HepG2 (cell line): ENCODE data around the gene CTNNBL1. TPM values are rescaled to one million over a fixed set of nuclear protein-coding genes. Genes with fewer than 3 reads are reported as not detected.

Experiments
- ATAC-seq: fragments of 200-7000 bp; cut with Tn5 transposase; 3 replicates; pipeline ENCODE4 v1.9.1; 2020; ENCODE audit warnings: mild to moderate bottlenecking, moderate library complexity
- BruUV-seq: library from RNA; stranded (reverse); fragments of 400-500 nt; replicated peaks from 2 replicates; lab custom pipeline; 2021; lab: Mats Ljungman, UMichigan
- CTCF ChIA-PET: fragments of 300-600 bp; formaldehyde crosslinking; extraction: SDS; loops from one replicate; lab custom pipeline; 2021; ENCODE audit warnings: low total read pairs, inconsistent platforms, low intra/inter-chr PET ratio; lab: Yijun Ruan, JAX
- POLR2A ChIA-PET: fragments of 350-600 bp; sonication (Branson Sonifier 250); formaldehyde crosslinking; loops from one replicate; lab custom pipeline; 2020; ENCODE audit warnings: antibody characterized with exemption, inconsistent platforms; lab: Yijun Ruan, JAX
- DNase-seq: peaks from one replicate; pipeline ENCODE4 v3.0.0-alpha.2; 2015; ENCODE audit warnings: low spot score
- FAIRE-seq: peaks from 3 replicates; lab custom pipeline; 2011; peaks lifted over from hg19 to GRCh38; lab: Jason Lieb, UNC
- H2AFZ ChIP-seq: one replicate; pipeline ENCODE4 v1.6.1; 2011; ENCODE audit warnings: low read length, inconsistent platforms
- H3K27ac ChIP-seq: fragments of 300-600 bp; 3 replicates; pipeline ENCODE4 v1.8.0; 2011; ENCODE audit warnings: mixed run types, mild to moderate bottlenecking, mixed read lengths, low read length, inconsistent platforms; ENCODE audit not compliant: insufficient read depth; ENCODE audit errors: extremely low read length
- H3K27me3 ChIP-seq, 2 experiments: fragments of 200-600 bp in 1 of 2; 2 replicates in 1 of 2; 3 replicates in 1 of 2; pipeline versions ENCODE4 v1.6.0 to v1.8.0; 2011; ENCODE audit warnings: low read length in 2 of 2, mild to moderate bottlenecking in 2 of 2, moderate library complexity in 2 of 2, inconsistent platforms in 1 of 2; ENCODE audit not compliant: insufficient read depth in 2 of 2, control insufficient read depth in 1 of 2
- H3K36me3 ChIP-seq, 2 experiments: fragments of 200-600 bp in 1 of 2; replicated peaks in 1 of 2; 2 replicates in 1 of 2; 3 replicates in 1 of 2; pipeline versions ENCODE4 v1.5.1 to v1.8.0; 2011; ENCODE audit warnings: low read length in 2 of 2, inconsistent platforms in 1 of 2; ENCODE audit not compliant: insufficient read depth in 2 of 2, control insufficient read depth in 1 of 2
- H3K4me1 ChIP-seq: 2 replicates; pipeline ENCODE4 v1.5.1; 2012; ENCODE audit warnings: low read length, inconsistent platforms; ENCODE audit not compliant: insufficient read depth
- H3K4me2 ChIP-seq: 2 replicates; pipeline ENCODE4 v1.6.0; 2011; ENCODE audit warnings: low read depth, low read length, inconsistent platforms
- H3K4me3 ChIP-seq, 3 experiments: fragments of 200-600 bp in 1 of 3; sonication (generic), shearing (Covaris generic) in 1 of 3; replicated peaks in 1 of 3; 2 replicates each; pipeline ENCODE4 v1.5.1; 2011 to 2016; ENCODE audit warnings: low read length in 3 of 3, inconsistent platforms in 2 of 3, low read depth in 2 of 3, mild to moderate bottlenecking in 2 of 3, control low read depth in 1 of 3, mixed read lengths in 1 of 3; ENCODE audit not compliant: insufficient read depth in 1 of 3
- H3K79me2 ChIP-seq: one replicate; pipeline ENCODE4 v1.6.1; 2011; ENCODE audit warnings: low read length, inconsistent platforms; ENCODE audit not compliant: insufficient read depth
- H3K9ac ChIP-seq: 2 replicates; pipeline ENCODE4 v1.6.0; 2011; ENCODE audit warnings: mild to moderate bottlenecking, low read depth, low read length, inconsistent platforms; ENCODE audit not compliant: insufficient read depth
- H3K9me3 ChIP-seq: 2 replicates; pipeline ENCODE4 v1.5.1; 2012; ENCODE audit warnings: mild to moderate bottlenecking, low read length
- H4K20me1 ChIP-seq: 2 replicates; pipeline ENCODE4 v1.6.0; 2011; ENCODE audit warnings: inconsistent platforms, mild to moderate bottlenecking, low read length, moderate library complexity; ENCODE audit not compliant: insufficient read depth
- GFI1 ChIP-seq: sonication (generic); formaldehyde crosslinking; IDR thresholded peaks from 2 replicates; pipeline ENCODE4 v1.5.0; 2020; ENCODE audit warnings: missing genetic modification reagents, mild to moderate bottlenecking, borderline replicate concordance
- HNF4A ChIP-seq: sonication (generic); formaldehyde crosslinking; IDR thresholded peaks from 2 replicates; pipeline ENCODE4 v1.4.0; 2020; ENCODE audit warnings: missing genetic modification reagents
- MIXL1 ChIP-seq: IDR thresholded peaks from 2 replicates; pipeline ENCODE4 v1.6.1; 2016
- NR2F1 ChIP-seq, 2 experiments: fragments of 450-650 bp in 1 of 2; formaldehyde crosslinking in 1 of 2; IDR thresholded peaks; 2 replicates each; pipeline versions ENCODE4 v1.5.0 to v1.6.1; 2016 to 2020; ENCODE audit warnings: mild to moderate bottlenecking in 1 of 2, missing compliant biosample characterization in 1 of 2, missing genetic modification reagents in 1 of 2, moderate library complexity in 1 of 2
- NR2F6 ChIP-seq, 2 experiments: IDR thresholded peaks; 2 replicates each; pipeline ENCODE4 v1.6.1; 2016; ENCODE audit warnings: antibody characterized with exemption in 1 of 2, mild to moderate bottlenecking in 1 of 2
- TEAD3 ChIP-seq: optimal IDR thresholded peaks from 2 replicates; pipeline ENCODE3; 2016; ENCODE audit warnings: borderline replicate concordance
- ZBTB3 ChIP-seq: sonication (generic); formaldehyde crosslinking; IDR thresholded peaks from 2 replicates; pipeline ENCODE4 v1.4.0; 2020; ENCODE audit warnings: low read depth, mild to moderate bottlenecking, moderate library complexity, missing genetic modification reagents, borderline replicate concordance
- ZFP90 ChIP-seq: sonication (generic); formaldehyde crosslinking; IDR thresholded peaks from 2 replicates; pipeline ENCODE4 v1.8.0; 2022; ENCODE audit warnings: missing genetic modification reagents, mild to moderate bottlenecking, inconsistent platforms, borderline replicate concordance
- ZNF24 ChIP-seq: fragments of 450-650 bp; IDR thresholded peaks from 2 replicates; pipeline ENCODE4 v1.6.1; 2017; ENCODE audit warnings: antibody characterized with exemption, mild to moderate bottlenecking
- ZNF326 ChIP-seq: sonication (generic); formaldehyde crosslinking; IDR thresholded peaks from 2 replicates; pipeline ENCODE4 v1.4.0; 2020; ENCODE audit warnings: missing genetic modification reagents, borderline replicate concordance
- WGBS: methylation state at CpG from one replicate; pipeline ENCODE4 v1.1.6; 2017; ENCODE audit warnings: low lambda C conversion rate; 5-methylcytosine and 5-hydroxymethylcytosine counted together
- in situ Hi-C: cut with HindIII; loops from 2 replicates; pipeline ENCODE4 v1.10.0; 2017; ENCODE audit warnings: low pct_unique_long_range_greater_than_20kb; ENCODE audit not compliant: extremely low pct_ligation_motif_present
- intact Hi-C: fragments of 100-400 bp; cut with micrococcal nuclease; formaldehyde crosslinking; loops from one replicate; pipeline ENCODE4 v1.10.0; 2022; ENCODE audit not compliant: unreplicated experiment
- polyA plus RNA-seq, 8 experiments: library from polyadenylated mRNA; depleted of rRNA in 3 of 8; stranded (reverse) in 7 of 8; unstranded in 1 of 8; fragments of >200 nt; fragmentation: Illumina TruSeq in 4 of 8; extraction: Trizol in 4 of 8; gene quantifications; 2 replicates each; pipeline versions ENCODE4 v1.2.1 to v1.2.3, GENCODE V29; 2011 to 2016; ENCODE audit warnings: low read depth in 4 of 8, missing spikeins in 1 of 8, mixed read lengths in 1 of 8; ENCODE audit not compliant: insufficient read depth in 1 of 8
- total RNA-seq, 5 experiments: library from RNA; depleted of rRNA; stranded (reverse); fragments of >200 nt; fragmentation: Illumina TruSeq; extraction: Trizol; gene quantifications; 2 replicates each; pipeline ENCODE4 v1.2.3, GENCODE V29; 2016; ENCODE audit warnings: low read depth in 1 of 5
- TF ChIP-seq, protein P1 (sequence below), 2 experiments: sonication (generic) in 1 of 2; formaldehyde crosslinking in 1 of 2; IDR thresholded peaks; 2 replicates each; pipeline versions ENCODE4 v1.6.1 to v1.9.0; 2014 to 2022; ENCODE audit warnings: antibody characterized with exemption in 1 of 2, borderline replicate concordance in 1 of 2, inconsistent platforms in 1 of 2, low read depth in 1 of 2, missing genetic modification reagents in 1 of 2
- TF ChIP-seq, protein P2 (sequence below): IDR thresholded peaks from 2 replicates; pipeline ENCODE4 v1.4.0; 2020; ENCODE audit warnings: mild to moderate bottlenecking, missing genetic modification reagents
- TF ChIP-seq, protein P3 (sequence below): sonication (generic); formaldehyde crosslinking; IDR thresholded peaks from 2 replicates; pipeline ENCODE4 v1.4.0; 2020; ENCODE audit warnings: mild to moderate bottlenecking, missing genetic modification reagents

Gene CTNNBL1
- total and polyA plus RNA-seq, 2 of the 13 experiments (the other 11 are each of a cell fraction or from before 2014, with no cell fraction given), result 49.3 to 94.6 TPM

DNA sequence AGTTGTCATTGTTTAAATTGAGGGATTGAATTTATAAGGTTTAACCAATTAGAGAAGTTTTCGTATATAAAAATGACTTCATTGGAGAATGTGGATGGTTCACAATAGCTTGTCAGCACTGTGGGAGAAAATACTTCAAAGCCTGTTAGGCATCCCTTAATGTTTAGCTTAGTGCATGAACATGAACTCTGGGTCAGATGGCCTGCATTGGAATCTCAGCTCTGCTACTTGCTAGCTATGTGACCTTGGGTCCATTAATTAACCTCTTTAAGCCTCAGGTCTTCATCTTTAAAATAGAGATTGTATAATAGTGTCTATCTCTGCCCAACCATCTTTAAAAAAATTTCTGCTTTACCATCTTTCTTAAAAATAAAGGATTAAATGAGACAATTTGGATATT, 11.1 kb downstream of the CTNNBL1 start:
- no TSS peak for BruUV-seq
- Histone ChIP-seq H3K4me2 (no peak overlapping the region), H3K4me3 (no peak overlapping the region), H3K9ac (no peak overlapping the region), H3K79me2 (peaks cover 74% of the 10 kb centered on the region), H3K36me3 (no peaks in the 10 kb centered on the region; a peak in 1 of 5 replicates), H3K27me3 (no peaks in the 10 kb centered on the region), H3K27ac (peak overlapping the region; percentile 7), H3K9me3 (no peaks in the 10 kb centered on the region), H2AFZ (no peak overlapping the region), H4K20me1 (0 out of 2 replicates have a peak, but pooled peaks cover 18% of the 10 kb centered on the region), H3K4me1 (peaks cover 27% of the 10 kb centered on the region)
- FAIRE-seq, result peak; percentile 47
- 59% methylated on average over 1 of the region's 1 CpG for WGBS
- POLR2A ChIA-PET, result interaction anchor here (1.8 kb wide), 1 partner anchor 11 kb away, joined by 8 read pairs; the partner anchor contains the start of gene CTNNBL1
- in situ Hi-C loops (no loop called here), intact Hi-C loops (no loop called here)
- CTCF ChIA-PET, result no interaction called here
- DNase-seq, result peak; percentile 58
- peak; percentile 95 for ATAC-seq
- TF ChIP-seq, protein P1, sequence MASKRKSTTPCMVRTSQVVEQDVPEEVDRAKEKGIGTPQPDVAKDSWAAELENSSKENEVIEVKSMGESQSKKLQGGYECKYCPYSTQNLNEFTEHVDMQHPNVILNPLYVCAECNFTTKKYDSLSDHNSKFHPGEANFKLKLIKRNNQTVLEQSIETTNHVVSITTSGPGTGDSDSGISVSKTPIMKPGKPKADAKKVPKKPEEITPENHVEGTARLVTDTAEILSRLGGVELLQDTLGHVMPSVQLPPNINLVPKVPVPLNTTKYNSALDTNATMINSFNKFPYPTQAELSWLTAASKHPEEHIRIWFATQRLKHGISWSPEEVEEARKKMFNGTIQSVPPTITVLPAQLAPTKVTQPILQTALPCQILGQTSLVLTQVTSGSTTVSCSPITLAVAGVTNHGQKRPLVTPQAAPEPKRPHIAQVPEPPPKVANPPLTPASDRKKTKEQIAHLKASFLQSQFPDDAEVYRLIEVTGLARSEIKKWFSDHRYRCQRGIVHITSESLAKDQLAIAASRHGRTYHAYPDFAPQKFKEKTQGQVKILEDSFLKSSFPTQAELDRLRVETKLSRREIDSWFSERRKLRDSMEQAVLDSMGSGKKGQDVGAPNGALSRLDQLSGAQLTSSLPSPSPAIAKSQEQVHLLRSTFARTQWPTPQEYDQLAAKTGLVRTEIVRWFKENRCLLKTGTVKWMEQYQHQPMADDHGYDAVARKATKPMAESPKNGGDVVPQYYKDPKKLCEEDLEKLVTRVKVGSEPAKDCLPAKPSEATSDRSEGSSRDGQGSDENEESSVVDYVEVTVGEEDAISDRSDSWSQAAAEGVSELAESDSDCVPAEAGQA (IDR thresholded peaks at IDR 0.05; ENCODE audit: low read depth), result no peak
- TF ChIP-seq, protein P1 (CRISPR knock-in tag; IDR thresholded peaks at IDR 0.05; ENCODE audit: borderline replicate concordance), result 0 out of 2 replicates have a peak, but pooled peaks have one; percentile 25
- TF ChIP-seq MIXL1 (CRISPR knock-in tag) (peak; percentile 74; the same call in 1 of the 2 replicates), NR2F1 (CRISPR knock-in tag; IDR thresholded peaks at IDR 0.05) (peak in 1 of 2 experiments; percentile 57; a peak in 3 of 4 replicates), ZFP90 (CRISPR knock-in tag) (no peak), ZNF24 (no peak), GFI1 (peak; percentile 75), ZBTB3 (no peak), HNF4A (CRISPR knock-in tag) (peak; percentile 34; the same call in 1 of the 2 replicates), ZNF326 (CRISPR knock-in tag) (no peak), TEAD3 (CRISPR knock-in tag) (peak; percentile 41), NR2F6 (IDR thresholded peaks at IDR 0.05) (peak; percentile 55), NR2F6 (CRISPR knock-in tag; IDR thresholded peaks at IDR 0.05) (peak; percentile 48; the same call in 1 of the 2 replicates)
- TF ChIP-seq, protein P2, sequence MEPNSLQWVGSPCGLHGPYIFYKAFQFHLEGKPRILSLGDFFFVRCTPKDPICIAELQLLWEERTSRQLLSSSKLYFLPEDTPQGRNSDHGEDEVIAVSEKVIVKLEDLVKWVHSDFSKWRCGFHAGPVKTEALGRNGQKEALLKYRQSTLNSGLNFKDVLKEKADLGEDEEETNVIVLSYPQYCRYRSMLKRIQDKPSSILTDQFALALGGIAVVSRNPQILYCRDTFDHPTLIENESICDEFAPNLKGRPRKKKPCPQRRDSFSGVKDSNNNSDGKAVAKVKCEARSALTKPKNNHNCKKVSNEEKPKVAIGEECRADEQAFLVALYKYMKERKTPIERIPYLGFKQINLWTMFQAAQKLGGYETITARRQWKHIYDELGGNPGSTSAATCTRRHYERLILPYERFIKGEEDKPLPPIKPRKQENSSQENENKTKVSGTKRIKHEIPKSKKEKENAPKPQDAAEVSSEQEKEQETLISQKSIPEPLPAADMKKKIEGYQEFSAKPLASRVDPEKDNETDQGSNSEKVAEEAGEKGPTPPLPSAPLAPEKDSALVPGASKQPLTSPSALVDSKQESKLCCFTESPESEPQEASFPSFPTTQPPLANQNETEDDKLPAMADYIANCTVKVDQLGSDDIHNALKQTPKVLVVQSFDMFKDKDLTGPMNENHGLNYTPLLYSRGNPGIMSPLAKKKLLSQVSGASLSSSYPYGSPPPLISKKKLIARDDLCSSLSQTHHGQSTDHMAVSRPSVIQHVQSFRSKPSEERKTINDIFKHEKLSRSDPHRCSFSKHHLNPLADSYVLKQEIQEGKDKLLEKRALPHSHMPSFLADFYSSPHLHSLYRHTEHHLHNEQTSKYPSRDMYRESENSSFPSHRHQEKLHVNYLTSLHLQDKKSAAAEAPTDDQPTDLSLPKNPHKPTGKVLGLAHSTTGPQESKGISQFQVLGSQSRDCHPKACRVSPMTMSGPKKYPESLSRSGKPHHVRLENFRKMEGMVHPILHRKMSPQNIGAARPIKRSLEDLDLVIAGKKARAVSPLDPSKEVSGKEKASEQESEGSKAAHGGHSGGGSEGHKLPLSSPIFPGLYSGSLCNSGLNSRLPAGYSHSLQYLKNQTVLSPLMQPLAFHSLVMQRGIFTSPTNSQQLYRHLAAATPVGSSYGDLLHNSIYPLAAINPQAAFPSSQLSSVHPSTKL (CRISPR knock-in tag), result peak; percentile 41; the same call in 1 of the 2 replicates
- TF ChIP-seq, protein P3, sequence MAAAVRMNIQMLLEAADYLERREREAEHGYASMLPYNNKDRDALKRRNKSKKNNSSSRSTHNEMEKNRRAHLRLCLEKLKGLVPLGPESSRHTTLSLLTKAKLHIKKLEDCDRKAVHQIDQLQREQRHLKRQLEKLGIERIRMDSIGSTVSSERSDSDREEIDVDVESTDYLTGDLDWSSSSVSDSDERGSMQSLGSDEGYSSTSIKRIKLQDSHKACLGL (CRISPR knock-in tag), result no peak
